PC-3 (cell line): Measurements from ENCODE around the gene AICDA. TPM values are rescaled to one million over a fixed set of nuclear protein-coding genes. Genes with fewer than 3 reads are reported as not detected.
"Not testable (repeated sequence)": the region's sequence is repeated elsewhere in the genome, so short reads cannot be mapped to it uniquely, and the experiment has no call there.

Experiments
- ATAC-seq: fragments of 200-7000 bp; cut with Tn5 transposase; 2 replicates; pipeline ENCODE4 v1.9.1; 2020; ENCODE audit warnings: mild to moderate bottlenecking, moderate library complexity
- BruUV-seq: library from RNA; stranded (reverse); fragments of 400-500 nt; replicated peaks from 2 replicates; lab custom pipeline; 2021; lab: Mats Ljungman, UMichigan
- CTCF ChIA-PET: fragments of 300-600 bp; sonication (Branson Sonifier 250); formaldehyde crosslinking; loops from one replicate; lab custom pipeline; 2022; ENCODE audit warnings: antibody characterized with exemption; lab: Charles Lee
- POLR2A ChIA-PET: fragments of 300-600 bp; sonication (Branson Sonifier 250); formaldehyde crosslinking; loops from one replicate; lab custom pipeline; 2022; ENCODE audit warnings: antibody characterized with exemption; ENCODE audit not compliant: unreplicated experiment; lab: Charles Lee
- DNase-seq: peaks from one replicate; pipeline ENCODE4 v3.0.0-alpha.2; 2015
- H2AFZ ChIP-seq: fragments of 300-600 bp; sonication (generic); 2 replicates; pipeline ENCODE4 v1.6.0; 2016; ENCODE audit warnings: antibody characterized with exemption, low read length
- H3F3A ChIP-seq: fragments of 300-600 bp; sonication (generic); one replicate; pipeline ENCODE4 v1.6.0; 2017; ENCODE audit warnings: antibody characterized with exemption, low read length, control low read depth, mild to moderate bottlenecking; ENCODE audit not compliant: unreplicated experiment
- H3K27ac ChIP-seq: fragments of 300-600 bp; sonication (generic); 2 replicates; pipeline ENCODE4 v1.5.1; 2016; ENCODE audit warnings: mild to moderate bottlenecking, low read length
- H3K27me3 ChIP-seq: fragments of 300-600 bp; sonication (generic); 2 replicates; pipeline ENCODE4 v1.6.1; 2016; ENCODE audit warnings: low read length, mixed read lengths
- H3K36me3 ChIP-seq: fragments of 300-600 bp; sonication (generic); 2 replicates; pipeline ENCODE4 v1.6.1; 2016; ENCODE audit warnings: low read depth, mixed run types, low read length, mixed read lengths
- H3K4me1 ChIP-seq: fragments of 300-600 bp; sonication (generic); 2 replicates; pipeline ENCODE4 v1.5.1; 2016; ENCODE audit warnings: low read length; ENCODE audit not compliant: insufficient read depth
- H3K4me2 ChIP-seq: fragments of 300-600 bp; sonication (generic); 2 replicates; pipeline ENCODE4 v1.6.0; 2016; ENCODE audit warnings: low read length
- H3K4me3 ChIP-seq: fragments of 300-600 bp; sonication (generic); 2 replicates; pipeline ENCODE4 v1.5.1; 2016; ENCODE audit warnings: mild to moderate bottlenecking, low read length, mixed read lengths
- H3K79me2 ChIP-seq: fragments of 300-600 bp; sonication (generic); 2 replicates; pipeline ENCODE4 v1.6.1; 2017; ENCODE audit warnings: low read length, mixed read lengths
- H3K9ac ChIP-seq: fragments of 300-600 bp; sonication (generic); 2 replicates; pipeline ENCODE4 v1.6.0; 2016; ENCODE audit warnings: mild to moderate bottlenecking, low read length
- H3K9me2 ChIP-seq: fragments of 300-600 bp; sonication (generic); replicated peaks from 2 replicates; pipeline ENCODE4 v1.6.1; 2016; ENCODE audit warnings: mixed run types, low read length, mixed read lengths
- H3K9me3 ChIP-seq: fragments of 300-600 bp; sonication (generic); 2 replicates; pipeline ENCODE4 v1.6.1; 2016; ENCODE audit warnings: low read length, mixed read lengths
- H4K20me1 ChIP-seq: fragments of 300-600 bp; sonication (generic); 2 replicates; pipeline ENCODE4 v1.6.1; 2016; ENCODE audit warnings: low read length, mixed read lengths
- CTCF ChIP-seq: fragments of 300-600 bp; sonication (generic); conservative IDR thresholded peaks from 2 replicates; pipeline ENCODE4 v1.5.1; 2017; ENCODE audit warnings: antibody characterized with exemption, low read depth, mild to moderate bottlenecking, low read length
- EZH2 ChIP-seq: fragments of 300-600 bp; sonication (generic); IDR thresholded peaks from one replicate; pipeline ENCODE4 v1.6.1; 2017; ENCODE audit warnings: antibody characterized with exemption, mild to moderate bottlenecking, low read length; ENCODE audit not compliant: unreplicated experiment
- EZH2phosphoT487 ChIP-seq: fragments of 300-600 bp; sonication (generic); IDR thresholded peaks from 2 replicates; pipeline ENCODE4 v1.6.1; 2018; ENCODE audit warnings: mild to moderate bottlenecking, antibody characterized with exemption, low read length, borderline replicate concordance
- intact Hi-C: fragments of 100-400 bp; cut with micrococcal nuclease; formaldehyde crosslinking; loops from 2 replicates; pipeline ENCODE4 v1.9.0; 2023
- total RNA-seq: library from RNA; depleted of rRNA; stranded (reverse); fragments of >200 nt; gene quantifications from 2 replicates; pipeline ENCODE4 v1.2.3, GENCODE V29; 2014

The AICDA gene
- total RNA-seq, 1 experiment from 2014 or later: not detected

GRCh38 chr12:8630131-8630530, 17.5 kb upstream of the AICDA start:
- CTCF ChIA-PET: no interaction called here
- H3K27me3 ChIP-seq: peaks cover 4% of the 10 kb centered on the region; the same call in 1 of the 2 replicates

GRCh38 chr12:8629486-8630033, 16.9 kb upstream of the AICDA start:
- Histone ChIP-seq H3K9ac (no peak overlapping the region), H2AFZ (no peak overlapping the region), H3K27ac (no peak overlapping the region), H3K27me3 (peaks cover 2% of the 10 kb centered on the region; the same call in 1 of the 2 replicates), H3K4me1 (no peaks in the 10 kb centered on the region), H3K9me3 (no peaks in the 10 kb centered on the region), H3K79me2 (no peaks in the 10 kb centered on the region), H3K4me2 (no peak overlapping the region), H3K4me3 (no peak overlapping the region), H3K9me2 (no peaks in the 10 kb centered on the region), H4K20me1 (no peaks in the 10 kb centered on the region), H3K36me3 (no peaks in the 10 kb centered on the region), H3F3A (no peaks in the 10 kb centered on the region)
- no peak for ATAC-seq
- ChIA-PET CTCF (no interaction called here), POLR2A (no interaction called here)
- no TSS peak for BruUV-seq
- TF ChIP-seq EZH2: no peak
- TF ChIP-seq EZH2phosphoT487: no peak
- no peak for TF ChIP-seq CTCF
- intact Hi-C loops: no loop called here
- no peak for DNase-seq

More at GRCh38 chr12:8630131-8630530, 17.5 kb upstream of the AICDA start:
- BruUV-seq: no TSS peak
- H3K9me3 ChIP-seq: no peaks in the 10 kb centered on the region
- POLR2A ChIA-PET: no interaction called here
- H3K9me2 ChIP-seq: no peaks in the 10 kb centered on the region
- H2AFZ ChIP-seq: no peak overlapping the region
- no peaks in the 10 kb centered on the region for H3F3A ChIP-seq
- no peaks in the 10 kb centered on the region for H3K79me2 ChIP-seq
- ATAC-seq (no peak), DNase-seq (no peak)
- no peak overlapping the region for H3K27ac ChIP-seq
- H3K4me3 ChIP-seq: no peak overlapping the region
- no peaks in the 10 kb centered on the region for H3K36me3 ChIP-seq
- TF ChIP-seq CTCF (no peak), EZH2 (no peak), EZH2phosphoT487 (no peak)
- no peak overlapping the region for H3K9ac ChIP-seq
- no peaks in the 10 kb centered on the region for H3K4me1 ChIP-seq
- intact Hi-C loops: no loop called here
- no peak overlapping the region for H3K4me2 ChIP-seq
- H4K20me1 ChIP-seq: no peaks in the 10 kb centered on the region

- TF ChIP-seq CTCF: no peak
- ATAC-seq (no peak), DNase-seq (no peak)
- intact Hi-C loops: no loop called here
- H3K9me2 ChIP-seq: no peaks in the 10 kb centered on the region
- no peak overlapping the region for H3K4me3 ChIP-seq
- POLR2A ChIA-PET: no interaction called here
- H3K27me3 ChIP-seq: no peaks in the 10 kb centered on the region
- no peaks in the 10 kb centered on the region for H4K20me1 ChIP-seq
- H2AFZ ChIP-seq: no peak overlapping the region
- no peak overlapping the region for H3K9ac ChIP-seq
- H3K36me3 ChIP-seq: no peaks in the 10 kb centered on the region
- H3K4me1 ChIP-seq: no peaks in the 10 kb centered on the region
- no peaks in the 10 kb centered on the region for H3F3A ChIP-seq
- no peak overlapping the region for H3K27ac ChIP-seq
- H3K9me3 ChIP-seq: no peaks in the 10 kb centered on the region
- no peak overlapping the region for H3K4me2 ChIP-seq
- CTCF ChIA-PET: no interaction called here
- no peaks in the 10 kb centered on the region for H3K79me2 ChIP-seq
- BruUV-seq: no TSS peak
Measured at GRCh38 chr12:8628731-8629130, 16.1 kb upstream of the AICDA start.

GRCh38 chr12:8624750-8625149, 12.1 kb upstream of the AICDA start:
- BruUV-seq: not testable (repeated sequence)

More at GRCh38 chr12:8624750-8625149, 12.1 kb upstream of the AICDA start:
- H3K79me2 ChIP-seq, intact Hi-C loops, H3K4me1 ChIP-seq, H3K9ac ChIP-seq, DNase-seq, H3K9me3 ChIP-seq, H3F3A ChIP-seq, H3K27me3 ChIP-seq, CTCF ChIA-PET, H4K20me1 ChIP-seq, POLR2A ChIA-PET, H3K9me2 ChIP-seq, H2AFZ ChIP-seq, H3K4me2 ChIP-seq, H3K36me3 ChIP-seq, ATAC-seq, H3K27ac ChIP-seq, H3K4me3 ChIP-seq: not testable (repeated sequence)
